Cardiac muscle cell (in vitro differentiated cells and primary cell): Measurements from ENCODE around the gene IL15RA. TPM values are rescaled to one million over a fixed set of nuclear protein-coding genes. Genes with fewer than 3 reads are reported as not detected.
A peak's percentile ranks its signal among the peaks of the same experiment; 100 is the strongest.

Source experiments
- DNase-seq, 2 donors: peaks; one replicate each; pipeline versions ENCODE4 v3.0.0 to v3.0.0-alpha.2; 2010 to 2017; ENCODE audit warnings: low read depth in 1 of 2, low spot score in 1 of 2
- H3K27ac ChIP-seq: fragments of 200-600 bp; sonication (generic); 2 replicates; pipeline ENCODE4 v1.5.1; 2016
- H3K27me3 ChIP-seq: fragments of 200-600 bp; sonication (generic); 2 replicates; pipeline ENCODE4 v1.6.0; 2016; ENCODE audit warnings: control low read depth
- H3K36me3 ChIP-seq: fragments of 200-600 bp; sonication (generic); 2 replicates; pipeline ENCODE4 v1.5.1; 2016; ENCODE audit warnings: control low read depth
- H3K4me1 ChIP-seq: fragments of 200-600 bp; sonication (generic); 2 replicates; pipeline ENCODE4 v1.8.1; 2017; ENCODE audit warnings: low read depth, mild to moderate bottlenecking, mixed run types
- H3K4me3 ChIP-seq: fragments of 200-600 bp; sonication (generic); 2 replicates; pipeline ENCODE4 v1.5.1; 2016; ENCODE audit warnings: mild to moderate bottlenecking
- H3K9me3 ChIP-seq: fragments of 200-600 bp; sonication (generic); 2 replicates; pipeline ENCODE4 v1.5.1; 2017; ENCODE audit warnings: low read depth, mild to moderate bottlenecking, control low read depth
- polyA plus RNA-seq: library from polyadenylated mRNA; unstranded; fragments of >200 nt; fragmentation: Nextera tagmentation; extraction: Ambion mirVana; gene quantifications from 2 replicates; pipeline ENCODE4 v1.2.1, GENCODE V29; 2016
- total RNA-seq: library from RNA; depleted of rRNA; stranded (reverse); fragments of >200 nt; gene quantifications from 2 replicates; pipeline ENCODE4 v1.2.3, GENCODE V29; 2016
- TF ChIP-seq, protein P1 (sequence below): IDR thresholded peaks from 2 replicates; pipeline ENCODE4 v1.5.1; 2012; ENCODE audit warnings: low read depth, mild to moderate bottlenecking, low read length

IL15RA gene
- total and polyA plus RNA-seq, 2 experiments from 2014 or later = 0.27 to 1.4 TPM

DNA sequence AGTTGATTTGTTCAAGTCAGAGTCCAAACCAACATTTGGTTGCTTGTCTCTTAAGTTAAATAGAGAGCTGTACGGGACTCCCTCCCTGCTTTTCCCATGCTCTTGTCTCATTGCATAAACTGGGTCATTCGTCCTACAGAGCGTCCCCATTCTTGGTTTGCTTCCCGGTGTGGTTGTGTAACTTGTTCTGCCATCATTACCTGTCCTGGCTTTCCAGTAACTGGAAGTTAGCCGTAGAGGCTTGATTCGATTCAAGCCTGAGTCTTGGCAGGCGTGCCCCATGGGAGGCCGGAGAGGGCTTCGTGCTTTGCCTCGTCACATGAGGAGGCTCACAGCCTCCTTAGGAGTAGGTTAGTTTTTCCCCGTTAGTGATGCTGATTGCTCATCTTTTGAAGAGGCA, 47.1 kb downstream of the IL15RA start:
- H3K4me3 ChIP-seq = no peak overlapping the region
- peaks cover 5% of the 10 kb centered on the region for H3K4me1 ChIP-seq
- no peaks in the 10 kb centered on the region for H3K9me3 ChIP-seq
- H3K36me3 ChIP-seq = peaks cover 75% of the 10 kb centered on the region
- H3K27ac ChIP-seq = no peak overlapping the region
- DNase-seq = no peak
- TF ChIP-seq, protein P1, sequence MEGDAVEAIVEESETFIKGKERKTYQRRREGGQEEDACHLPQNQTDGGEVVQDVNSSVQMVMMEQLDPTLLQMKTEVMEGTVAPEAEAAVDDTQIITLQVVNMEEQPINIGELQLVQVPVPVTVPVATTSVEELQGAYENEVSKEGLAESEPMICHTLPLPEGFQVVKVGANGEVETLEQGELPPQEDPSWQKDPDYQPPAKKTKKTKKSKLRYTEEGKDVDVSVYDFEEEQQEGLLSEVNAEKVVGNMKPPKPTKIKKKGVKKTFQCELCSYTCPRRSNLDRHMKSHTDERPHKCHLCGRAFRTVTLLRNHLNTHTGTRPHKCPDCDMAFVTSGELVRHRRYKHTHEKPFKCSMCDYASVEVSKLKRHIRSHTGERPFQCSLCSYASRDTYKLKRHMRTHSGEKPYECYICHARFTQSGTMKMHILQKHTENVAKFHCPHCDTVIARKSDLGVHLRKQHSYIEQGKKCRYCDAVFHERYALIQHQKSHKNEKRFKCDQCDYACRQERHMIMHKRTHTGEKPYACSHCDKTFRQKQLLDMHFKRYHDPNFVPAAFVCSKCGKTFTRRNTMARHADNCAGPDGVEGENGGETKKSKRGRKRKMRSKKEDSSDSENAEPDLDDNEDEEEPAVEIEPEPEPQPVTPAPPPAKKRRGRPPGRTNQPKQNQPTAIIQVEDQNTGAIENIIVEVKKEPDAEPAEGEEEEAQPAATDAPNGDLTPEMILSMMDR = no peak
- no peaks in the 10 kb centered on the region for H3K27me3 ChIP-seq

GRCh38 chr10:5929442-5929841, 47.9 kb downstream of the IL15RA start:
- H3K27me3 ChIP-seq = no peaks in the 10 kb centered on the region
- peaks cover 77% of the 10 kb centered on the region for H3K36me3 ChIP-seq
- H3K9me3 ChIP-seq = no peaks in the 10 kb centered on the region
- no peak overlapping the region for H3K27ac ChIP-seq
- no peak overlapping the region for H3K4me3 ChIP-seq
- TF ChIP-seq, protein P1 = no peak
- peaks cover 5% of the 10 kb centered on the region for H3K4me1 ChIP-seq
- DNase-seq = no peak

DNA sequence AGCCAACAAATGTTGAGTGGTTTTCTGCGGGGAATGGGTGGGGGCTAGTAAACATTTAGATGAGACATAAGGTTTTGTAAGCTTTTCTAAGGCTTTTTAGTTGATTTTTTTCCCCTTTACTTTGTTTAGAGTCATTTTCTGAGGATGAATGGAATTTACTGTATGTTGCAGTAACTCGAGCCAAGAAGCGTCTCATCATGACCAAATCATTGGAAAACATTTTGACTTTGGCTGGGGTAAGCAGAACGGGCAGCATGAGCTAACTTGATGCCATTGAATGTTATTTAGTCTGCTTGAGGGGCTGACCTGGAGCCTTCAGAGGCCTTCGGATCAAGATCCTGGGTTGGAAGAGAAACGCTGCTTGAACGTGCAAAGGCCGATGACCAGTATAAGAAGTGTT, 50.0 kb downstream of the IL15RA start:
- H3K4me1 ChIP-seq = no peaks in the 10 kb centered on the region
- TF ChIP-seq, protein P1 = no peak
- H3K9me3 ChIP-seq = no peaks in the 10 kb centered on the region
- peaks cover 92% of the 10 kb centered on the region for H3K36me3 ChIP-seq
- no peak overlapping the region for H3K27ac ChIP-seq
- H3K27me3 ChIP-seq = no peaks in the 10 kb centered on the region
- no peak overlapping the region for H3K4me3 ChIP-seq
- no peak for DNase-seq

DNA sequence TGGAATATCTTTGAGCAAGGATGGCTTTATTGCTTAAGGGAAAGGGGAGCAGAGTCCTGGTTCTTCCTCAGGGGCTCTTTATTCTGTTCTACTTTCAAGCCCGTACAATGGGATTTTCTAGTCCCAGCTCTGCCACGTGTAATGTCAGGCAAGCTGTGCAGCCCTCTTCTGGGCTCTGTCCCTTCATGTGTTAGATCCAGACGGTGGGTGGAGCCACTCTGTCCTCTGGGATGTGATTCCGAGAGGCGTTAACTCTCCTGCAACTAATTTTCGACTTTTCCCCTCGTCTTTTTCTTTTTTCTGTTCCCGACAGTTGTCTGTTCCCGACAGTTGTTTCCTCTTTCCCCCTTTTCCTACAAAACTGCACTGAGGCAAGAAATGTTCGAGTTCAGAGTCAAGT, 52.5 kb downstream of the IL15RA start:
- Histone ChIP-seq H3K27me3 (no peaks in the 10 kb centered on the region), H3K27ac (no peak overlapping the region), H3K36me3 (peaks cover 92% of the 10 kb centered on the region), H3K4me3 (no peak overlapping the region), H3K4me1 (no peaks in the 10 kb centered on the region), H3K9me3 (no peaks in the 10 kb centered on the region)
- TF ChIP-seq, protein P1 = no peak
- no peak for DNase-seq

DNA sequence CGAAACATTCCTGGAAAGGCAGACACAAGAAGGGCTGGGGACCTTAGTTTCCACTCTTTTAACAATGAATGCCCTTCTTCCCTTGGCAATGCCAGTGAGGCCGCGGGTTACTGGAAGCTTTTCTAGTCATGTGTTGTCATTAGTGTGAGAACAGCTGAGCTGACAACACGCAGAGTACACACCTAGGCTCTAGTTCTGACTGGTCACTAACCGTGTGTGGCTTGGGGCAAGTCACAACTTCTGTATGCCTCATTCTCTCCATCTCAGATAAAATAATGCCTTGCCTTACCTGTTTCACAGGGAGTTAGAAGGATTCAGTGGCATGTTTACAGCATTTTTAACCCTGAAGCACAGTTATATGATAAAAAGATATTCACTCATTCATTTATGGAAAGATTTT, 55.6 kb downstream of the IL15RA start:
- H3K4me3 ChIP-seq = no peak overlapping the region
- H3K4me1 ChIP-seq = no peaks in the 10 kb centered on the region
- H3K27me3 ChIP-seq = no peaks in the 10 kb centered on the region
- TF ChIP-seq, protein P1 = no peak
- DNase-seq = no peak
- H3K9me3 ChIP-seq = no peaks in the 10 kb centered on the region
- H3K27ac ChIP-seq = peak overlapping the region; percentile 13
- H3K36me3 ChIP-seq = peaks cover 91% of the 10 kb centered on the region

GRCh38 chr10:5919568-5919967, 57.8 kb downstream of the IL15RA start:
- H3K4me3 ChIP-seq = no peak overlapping the region
- H3K27ac ChIP-seq = no peak overlapping the region
- TF ChIP-seq, protein P1 = no peak
- no peak for DNase-seq
- H3K27me3 ChIP-seq = no peaks in the 10 kb centered on the region
- peaks cover 93% of the 10 kb centered on the region for H3K36me3 ChIP-seq
- no peaks in the 10 kb centered on the region for H3K4me1 ChIP-seq
- no peaks in the 10 kb centered on the region for H3K9me3 ChIP-seq
